ENCODE measurements around the gene ADAMTSL1. TPM values are rescaled to one million over a fixed set of nuclear protein-coding genes. Genes with fewer than 3 reads are reported as not detected.

The ADAMTSL1 gene
- total RNA-seq, 1 experiment from 2014 or later = not detected

DNA sequence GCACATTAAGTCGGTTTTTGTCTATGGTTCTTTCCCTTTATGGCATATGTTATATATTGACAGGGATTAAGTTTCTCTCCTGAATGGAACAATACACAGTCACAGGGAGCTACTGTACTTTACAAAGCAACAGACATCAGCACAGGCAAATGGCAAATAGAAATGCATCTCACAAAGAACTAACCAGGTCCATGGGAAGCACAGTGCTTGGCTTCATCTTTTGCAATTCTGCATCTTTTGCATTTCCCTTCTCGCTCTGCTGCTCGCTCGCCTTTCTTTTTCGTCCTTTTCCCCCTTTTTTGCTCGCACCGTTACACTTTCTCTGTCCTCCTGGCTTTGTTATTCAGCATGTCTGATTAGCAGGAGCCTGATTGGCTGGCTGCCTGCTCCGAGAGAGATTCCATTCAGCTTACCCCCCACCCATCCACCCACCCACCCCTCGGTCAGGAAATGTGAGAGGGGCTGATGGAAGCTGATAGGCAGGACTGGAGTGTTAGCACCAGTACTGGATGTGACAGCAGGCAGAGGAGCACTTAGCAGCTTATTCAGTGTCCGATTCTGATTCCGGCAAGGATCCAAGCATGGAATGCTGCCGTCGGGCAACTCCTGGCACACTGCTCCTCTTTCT, at the start of gene ADAMTSL1 (continued):
- TF ChIP-seq SIN3A (IDR thresholded peaks at IDR 0.05; ENCODE audit: low read depth) (no peak), POLR2AphosphoS5 (IDR thresholded peaks at IDR 0.05; ENCODE audit: low read depth, low read length) (no peak)

DNA sequence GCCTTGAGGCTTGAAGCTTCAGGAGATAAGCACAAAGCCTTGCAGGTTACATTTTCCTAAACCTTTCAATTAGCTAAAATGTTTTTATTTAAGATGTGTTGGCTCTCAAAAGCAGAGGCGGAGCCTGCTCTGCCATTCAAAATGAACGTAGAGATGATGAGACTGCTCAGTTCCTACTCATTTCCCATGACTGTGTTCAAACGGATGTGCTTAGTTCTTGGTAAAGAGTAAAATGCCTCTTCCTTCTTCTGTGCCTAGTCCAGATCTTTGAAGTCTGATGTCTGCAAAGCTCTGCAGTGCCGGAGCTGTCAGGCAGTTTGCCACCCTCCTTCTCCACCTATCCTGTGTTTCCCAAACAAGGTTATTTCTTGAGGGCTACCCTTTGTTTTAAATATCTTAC, 46.3 kb upstream of the ADAMTSL1 start:
- RAD21 ChIA-PET (ENCODE audit: low non-redundant PET in 1 of 2, low total read pairs in 2 of 2, uncharacterized antibody in 2 of 2, unreplicated experiment in 2 of 2) = no interaction called here
- BruUV-seq (replicated peaks) = no TSS peak
- Histone ChIP-seq H3K9me2 (ENCODE audit: insufficient read depth) (no peaks in the 10 kb centered on the region), H3K4me2 (ENCODE audit: low read length) (no peak overlapping the region), H3K79me2 (ENCODE audit: insufficient read depth, low read length) (no peaks in the 10 kb centered on the region), H3K9ac (ENCODE audit: low read length) (no peak overlapping the region), H3K36me3 (ENCODE audit: control insufficient read depth in 1 of 2, insufficient read depth in 2 of 2, low read length in 2 of 2) (no peaks in the 10 kb centered on the region), H3K4me1 (ENCODE audit: control insufficient read depth in 1 of 2, insufficient read depth in 2 of 2, low read length in 2 of 2) (no peaks in the 10 kb centered on the region), H4K20me1 (ENCODE audit: insufficient read depth) (no peaks in the 10 kb centered on the region), H3K4me3 (replicated peaks in 1 of 2; ENCODE audit: low read depth in 1 of 2, low read length in 2 of 2) (no peak overlapping the region), H3K27me3 (ENCODE audit: insufficient read depth, low read length) (no peaks in the 10 kb centered on the region), H2AFZ (ENCODE audit: low read depth, low read length, poor library complexity, severe bottlenecking) (no peak overlapping the region), H3K27ac (ENCODE audit: low read depth, low read length) (no peak overlapping the region), H3K9me3 (ENCODE audit: control insufficient read depth in 1 of 2, insufficient read depth in 1 of 2, low read depth in 1 of 2, low read length in 2 of 2) (no peaks in the 10 kb centered on the region)
- CTCF ChIA-PET = interaction anchor here (1.1 kb wide), 1 partner anchor 15 kb away, joined by 3 read pairs; no protein-coding TSS in a partner anchor
- ATAC-seq (no peak), DNase-seq (ENCODE audit: low read depth, low spot score) (no peak)
- POLR2A ChIA-PET = no interaction called here
- no peak for TF ChIP-seq RAD21 (IDR thresholded peaks at IDR 0.05; ENCODE audit: low read depth)
- no peak for TF ChIP-seq POLR2A (IDR thresholded peaks at IDR 0.05; ENCODE audit: borderline replicate concordance, extremely low read depth, insufficient read depth, insufficient read length)
- TF ChIP-seq SP1 (IDR thresholded peaks at IDR 0.05; ENCODE audit: low read depth) = no peak
- no peak for TF ChIP-seq CEBPB (IDR thresholded peaks at IDR 0.05; ENCODE audit: low read depth)
- no peak for TF ChIP-seq POLR2AphosphoS5 (IDR thresholded peaks at IDR 0.05; ENCODE audit: low read depth, low read length)
- TF ChIP-seq, protein P1, sequence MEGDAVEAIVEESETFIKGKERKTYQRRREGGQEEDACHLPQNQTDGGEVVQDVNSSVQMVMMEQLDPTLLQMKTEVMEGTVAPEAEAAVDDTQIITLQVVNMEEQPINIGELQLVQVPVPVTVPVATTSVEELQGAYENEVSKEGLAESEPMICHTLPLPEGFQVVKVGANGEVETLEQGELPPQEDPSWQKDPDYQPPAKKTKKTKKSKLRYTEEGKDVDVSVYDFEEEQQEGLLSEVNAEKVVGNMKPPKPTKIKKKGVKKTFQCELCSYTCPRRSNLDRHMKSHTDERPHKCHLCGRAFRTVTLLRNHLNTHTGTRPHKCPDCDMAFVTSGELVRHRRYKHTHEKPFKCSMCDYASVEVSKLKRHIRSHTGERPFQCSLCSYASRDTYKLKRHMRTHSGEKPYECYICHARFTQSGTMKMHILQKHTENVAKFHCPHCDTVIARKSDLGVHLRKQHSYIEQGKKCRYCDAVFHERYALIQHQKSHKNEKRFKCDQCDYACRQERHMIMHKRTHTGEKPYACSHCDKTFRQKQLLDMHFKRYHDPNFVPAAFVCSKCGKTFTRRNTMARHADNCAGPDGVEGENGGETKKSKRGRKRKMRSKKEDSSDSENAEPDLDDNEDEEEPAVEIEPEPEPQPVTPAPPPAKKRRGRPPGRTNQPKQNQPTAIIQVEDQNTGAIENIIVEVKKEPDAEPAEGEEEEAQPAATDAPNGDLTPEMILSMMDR (IDR thresholded peaks at IDR 0.05 in 2 of 3, conservative IDR thresholded peaks at IDR 0.05 in 1 of 3; ENCODE audit: borderline replicate concordance in 1 of 3, insufficient read depth in 1 of 3, low read depth in 2 of 3, low read length in 2 of 3) = no peak
- TF ChIP-seq, protein P2, sequence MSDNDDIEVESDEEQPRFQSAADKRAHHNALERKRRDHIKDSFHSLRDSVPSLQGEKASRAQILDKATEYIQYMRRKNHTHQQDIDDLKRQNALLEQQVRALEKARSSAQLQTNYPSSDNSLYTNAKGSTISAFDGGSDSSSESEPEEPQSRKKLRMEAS (IDR thresholded peaks at IDR 0.05) = no peak
- TF ChIP-seq ZNF274 (IDR thresholded peaks at IDR 0.05; ENCODE audit: low read depth, low read length) = no peak
- TF ChIP-seq, protein P3, sequence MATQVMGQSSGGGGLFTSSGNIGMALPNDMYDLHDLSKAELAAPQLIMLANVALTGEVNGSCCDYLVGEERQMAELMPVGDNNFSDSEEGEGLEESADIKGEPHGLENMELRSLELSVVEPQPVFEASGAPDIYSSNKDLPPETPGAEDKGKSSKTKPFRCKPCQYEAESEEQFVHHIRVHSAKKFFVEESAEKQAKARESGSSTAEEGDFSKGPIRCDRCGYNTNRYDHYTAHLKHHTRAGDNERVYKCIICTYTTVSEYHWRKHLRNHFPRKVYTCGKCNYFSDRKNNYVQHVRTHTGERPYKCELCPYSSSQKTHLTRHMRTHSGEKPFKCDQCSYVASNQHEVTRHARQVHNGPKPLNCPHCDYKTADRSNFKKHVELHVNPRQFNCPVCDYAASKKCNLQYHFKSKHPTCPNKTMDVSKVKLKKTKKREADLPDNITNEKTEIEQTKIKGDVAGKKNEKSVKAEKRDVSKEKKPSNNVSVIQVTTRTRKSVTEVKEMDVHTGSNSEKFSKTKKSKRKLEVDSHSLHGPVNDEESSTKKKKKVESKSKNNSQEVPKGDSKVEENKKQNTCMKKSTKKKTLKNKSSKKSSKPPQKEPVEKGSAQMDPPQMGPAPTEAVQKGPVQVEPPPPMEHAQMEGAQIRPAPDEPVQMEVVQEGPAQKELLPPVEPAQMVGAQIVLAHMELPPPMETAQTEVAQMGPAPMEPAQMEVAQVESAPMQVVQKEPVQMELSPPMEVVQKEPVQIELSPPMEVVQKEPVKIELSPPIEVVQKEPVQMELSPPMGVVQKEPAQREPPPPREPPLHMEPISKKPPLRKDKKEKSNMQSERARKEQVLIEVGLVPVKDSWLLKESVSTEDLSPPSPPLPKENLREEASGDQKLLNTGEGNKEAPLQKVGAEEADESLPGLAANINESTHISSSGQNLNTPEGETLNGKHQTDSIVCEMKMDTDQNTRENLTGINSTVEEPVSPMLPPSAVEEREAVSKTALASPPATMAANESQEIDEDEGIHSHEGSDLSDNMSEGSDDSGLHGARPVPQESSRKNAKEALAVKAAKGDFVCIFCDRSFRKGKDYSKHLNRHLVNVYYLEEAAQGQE (IDR thresholded peaks at IDR 0.05; ENCODE audit: low read depth) = no peak
- no peak for TF ChIP-seq JUND (IDR thresholded peaks at IDR 0.05)
- TF ChIP-seq SIN3A (IDR thresholded peaks at IDR 0.05; ENCODE audit: low read depth) = no peak
- TF ChIP-seq EGR1 (IDR thresholded peaks at IDR 0.05; ENCODE audit: low read depth) = no peak
- intact Hi-C loops (cut with micrococcal nuclease) = no loop called here
